HEK293T (cell line): Measurements from ENCODE around the gene SNRK.

ENCODE experiments used
- CTCF ChIA-PET: fragments of 350-600 bp; formaldehyde crosslinking; extraction: SDS; loops from one replicate; lab custom pipeline; 2021; ENCODE audit warnings: antibody characterized with exemption, inconsistent platforms; lab: Yijun Ruan, JAX
- POLR2A ChIA-PET: fragments of 350-600 bp; formaldehyde crosslinking; extraction: SDS; loops from one replicate; lab custom pipeline; 2020; ENCODE audit warnings: antibody characterized with exemption, inconsistent platforms; lab: Yijun Ruan, JAX
- DNase-seq: peaks from one replicate; pipeline ENCODE4 v3.0.0; 2012; ENCODE audit warnings: mixed read lengths; ENCODE audit errors: extremely low spot score
- ARNT ChIP-seq: fragments of 450-650 bp; IDR thresholded peaks from 2 replicates; pipeline ENCODE4 v1.6.1; 2017; ENCODE audit warnings: mild to moderate bottlenecking
- BHLHE40 ChIP-seq: fragments of 450-650 bp; IDR thresholded peaks from 2 replicates; pipeline ENCODE4 v1.6.1; 2016; ENCODE audit warnings: mild to moderate bottlenecking, moderate library complexity, borderline replicate concordance
- CTBP1 ChIP-seq: fragments of 450-650 bp; IDR thresholded peaks from 2 replicates; pipeline ENCODE4 v1.6.1; 2016; ENCODE audit warnings: borderline replicate concordance
- ELF4 ChIP-seq: fragments of 450-650 bp; IDR thresholded peaks from 2 replicates; pipeline ENCODE4 v1.6.1; 2017; ENCODE audit warnings: antibody characterized with exemption
- FOXA1 ChIP-seq: fragments of 450-650 bp; IDR thresholded peaks from 2 replicates; pipeline ENCODE4 v1.6.1; 2016; ENCODE audit warnings: mild to moderate bottlenecking
- FOXK2 ChIP-seq: fragments of 450-650 bp; IDR thresholded peaks from 2 replicates; pipeline ENCODE4 v1.6.1; 2016; ENCODE audit warnings: mild to moderate bottlenecking
- FOXM1 ChIP-seq: fragments of 450-650 bp; IDR thresholded peaks from 2 replicates; pipeline ENCODE4 v1.6.1; 2017; ENCODE audit warnings: mild to moderate bottlenecking, borderline replicate concordance
- HDGF ChIP-seq: fragments of 450-650 bp; IDR thresholded peaks from 2 replicates; pipeline ENCODE4 v1.6.1; 2017; ENCODE audit warnings: antibody characterized with exemption, borderline replicate concordance
- L3MBTL2 ChIP-seq: fragments of 450-650 bp; conservative IDR thresholded peaks from 2 replicates; pipeline ENCODE4 v1.6.1; 2016; ENCODE audit warnings: mild to moderate bottlenecking
- LEF1 ChIP-seq: fragments of 450-650 bp; IDR thresholded peaks from 2 replicates; pipeline ENCODE4 v1.6.1; 2017; ENCODE audit warnings: mild to moderate bottlenecking, borderline replicate concordance
- NFRKB ChIP-seq: fragments of 450-650 bp; IDR thresholded peaks from 2 replicates; pipeline ENCODE4 v1.6.1; 2016; ENCODE audit warnings: mild to moderate bottlenecking, moderate library complexity
- SP1 ChIP-seq: fragments of 450-650 bp; IDR thresholded peaks from 2 replicates; pipeline ENCODE4 v1.6.1; 2017
- SUZ12 ChIP-seq: fragments of 450-650 bp; IDR thresholded peaks from 2 replicates; pipeline ENCODE4 v1.6.1; 2016; ENCODE audit warnings: mild to moderate bottlenecking
- TARDBP ChIP-seq: fragments of 450-650 bp; IDR thresholded peaks from 2 replicates; pipeline ENCODE4 v1.6.1; 2016
- ZNF384 ChIP-seq: fragments of 450-650 bp; IDR thresholded peaks from 2 replicates; pipeline ENCODE4 v1.6.1; 2016
- TF ChIP-seq, protein P1 (sequence below): fragments of 450-650 bp; IDR thresholded peaks from 2 replicates; pipeline ENCODE4 v1.6.1; 2016

The SNRK gene

DNA sequence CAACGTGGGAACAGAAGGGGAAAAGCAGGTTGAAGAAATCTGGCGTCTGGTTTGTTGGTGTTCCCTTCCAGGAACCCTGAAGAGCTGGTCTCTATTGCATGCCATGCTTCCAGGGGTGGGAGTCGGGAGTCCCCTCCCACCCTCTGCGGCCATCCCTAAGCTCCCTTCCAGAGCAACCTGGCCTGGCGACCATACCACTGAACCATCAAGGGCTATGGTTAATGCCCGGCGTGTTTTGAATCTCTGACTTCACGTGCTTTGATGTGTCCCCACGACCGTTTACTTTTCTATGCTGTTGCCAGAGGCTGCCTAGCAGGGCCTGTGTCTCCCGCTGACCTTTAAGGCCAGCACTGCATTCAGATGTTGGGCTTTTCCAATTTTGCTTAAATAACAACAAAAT, 696 bp upstream of the SNRK start:
- DNase-seq: no peak
- POLR2A ChIA-PET: interaction anchor here (1.2 kb wide), 1 partner anchor 9 kb away, joined by 3 read pairs; no protein-coding TSS in a partner anchor
- CTCF ChIA-PET: interaction anchor here (0.5 to 1.2 kb wide), 2 partner anchors 12 to 217 kb away, joined by 3 read pairs; no protein-coding TSS in a partner anchor
- TF ChIP-seq TARDBP (no peak), NFRKB (no peak), FOXM1 (no peak), ELF4 (no peak), ARNT (no peak), L3MBTL2 (no peak), ZNF384 (no peak), LEF1 (no peak), FOXA1 (no peak), SUZ12 (no peak), BHLHE40 (no peak), SP1 (no peak), FOXK2 (no peak), CTBP1 (no peak), HDGF (no peak)
- TF ChIP-seq, protein P1, sequence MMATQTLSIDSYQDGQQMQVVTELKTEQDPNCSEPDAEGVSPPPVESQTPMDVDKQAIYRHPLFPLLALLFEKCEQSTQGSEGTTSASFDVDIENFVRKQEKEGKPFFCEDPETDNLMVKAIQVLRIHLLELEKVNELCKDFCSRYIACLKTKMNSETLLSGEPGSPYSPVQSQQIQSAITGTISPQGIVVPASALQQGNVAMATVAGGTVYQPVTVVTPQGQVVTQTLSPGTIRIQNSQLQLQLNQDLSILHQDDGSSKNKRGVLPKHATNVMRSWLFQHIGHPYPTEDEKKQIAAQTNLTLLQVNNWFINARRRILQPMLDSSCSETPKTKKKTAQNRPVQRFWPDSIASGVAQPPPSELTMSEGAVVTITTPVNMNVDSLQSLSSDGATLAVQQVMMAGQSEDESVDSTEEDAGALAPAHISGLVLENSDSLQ: no peak

DNA sequence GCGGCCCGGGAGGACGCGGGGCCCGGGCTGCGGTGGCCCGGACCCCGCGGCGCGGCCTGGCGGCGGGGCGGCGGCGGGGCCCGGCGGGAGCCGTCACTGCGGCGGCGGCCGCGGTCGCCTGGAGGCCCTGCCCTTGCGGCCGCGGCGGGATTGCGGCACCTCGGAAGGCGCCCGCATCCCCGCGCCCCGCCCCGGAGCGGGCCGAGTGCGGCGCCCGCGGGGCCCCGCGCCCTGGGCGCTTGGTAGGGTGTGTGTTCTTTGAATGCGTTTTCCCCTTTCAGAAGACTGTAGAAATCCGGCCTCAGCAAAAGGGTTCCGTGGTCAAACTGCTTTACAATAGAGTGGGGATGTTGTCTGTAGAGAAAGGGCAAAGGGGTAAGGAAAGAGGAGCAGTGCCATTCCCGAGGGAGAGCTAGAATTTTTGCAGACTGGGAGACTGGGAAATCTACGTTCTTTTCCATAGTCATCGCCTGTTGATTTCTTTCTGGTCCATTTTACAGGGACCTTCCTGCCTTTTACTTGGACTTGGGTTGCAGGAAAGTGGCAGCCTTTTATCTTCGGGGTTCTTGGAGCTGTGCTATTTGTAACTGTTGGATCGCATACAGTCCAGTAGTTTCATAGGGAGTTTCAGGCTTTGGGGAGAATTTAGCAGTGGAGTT, 630 bp downstream of the SNRK start:
- no peak for TF ChIP-seq L3MBTL2
- TF ChIP-seq ARNT: no peak
- no peak for TF ChIP-seq ZNF384
- TF ChIP-seq CTBP1: no peak
- no peak for TF ChIP-seq FOXM1
- TF ChIP-seq TARDBP: no peak
- TF ChIP-seq SP1: no peak
- TF ChIP-seq, protein P1: no peak
- no peak for TF ChIP-seq SUZ12
- ChIA-PET POLR2A (interaction anchor here (0.6 to 1.2 kb wide), 2 partner anchors 8 to 91 kb away, joined by 3 read pairs; no protein-coding TSS in a partner anchor), CTCF (no interaction called here)
- peak; percentile 60 for DNase-seq

- DNase-seq: no peak
- TF ChIP-seq ELF4 (no peak), SUZ12 (no peak), ARNT (no peak), LEF1 (no peak), FOXM1 (no peak), SP1 (no peak), ZNF384 (no peak), TARDBP (no peak), HDGF (no peak), L3MBTL2 (no peak), CTBP1 (no peak), NFRKB (no peak), FOXA1 (no peak), FOXK2 (no peak), BHLHE40 (no peak)
- TF ChIP-seq, protein P1: no peak
- CTCF ChIA-PET: no interaction called here
- POLR2A ChIA-PET: no interaction called here
These were observed 1.1 kb downstream of the SNRK start for GRCh38 chr3:43287500-43287873.

GRCh38 chr3:43288366-43288765, 2.0 kb downstream of the SNRK start:
- POLR2A ChIA-PET: no interaction called here
- CTCF ChIA-PET: no interaction called here
- DNase-seq: no peak
- TF ChIP-seq, protein P1: no peak
- TF ChIP-seq NFRKB (no peak), CTBP1 (no peak), ZNF384 (no peak), L3MBTL2 (no peak), ARNT (no peak), HDGF (no peak), TARDBP (no peak), LEF1 (no peak)

- TF ChIP-seq LEF1 (no peak), NFRKB (no peak), TARDBP (no peak), FOXA1 (no peak), SP1 (no peak), SUZ12 (no peak), FOXM1 (no peak), ELF4 (no peak), CTBP1 (no peak), ARNT (no peak), L3MBTL2 (no peak), BHLHE40 (no peak), ZNF384 (no peak), HDGF (no peak), FOXK2 (no peak)
- TF ChIP-seq, protein P1: no peak
- DNase-seq: no peak
- POLR2A ChIA-PET: no interaction called here
- CTCF ChIA-PET: no interaction called here
These were observed 2.5 kb downstream of the SNRK start for GRCh38 chr3:43288850-43289249.
